HG02642 (cell line): ENCODE data around the gene EWSR1.
"Not testable (repeated sequence)": the region's sequence is repeated elsewhere in the genome, so short reads cannot be mapped to it uniquely, and the experiment has no call there.

Source experiments
- ATAC-seq: cut with Tn5 transposase; IDR thresholded peaks from one replicate; pipeline ENCODE4 v1.9.1; 2021; ENCODE audit warnings: mild to moderate bottlenecking; ENCODE audit not compliant: unreplicated experiment, poor library complexity

The EWSR1 gene

GRCh38 chr22:29331658-29332300, 63.7 kb downstream of the EWSR1 start:
- no peak for ATAC-seq

- no peak for ATAC-seq
These were observed 64.9 kb downstream of the EWSR1 start for GRCh38 chr22:29332886-29333496.

- no peak for ATAC-seq
These were observed 66.1 kb downstream of the EWSR1 start for GRCh38 chr22:29334148-29334547.

GRCh38 chr22:29334696-29335344, 66.8 kb downstream of the EWSR1 start:
- ATAC-seq: no peak

GRCh38 chr22:29335656-29336055, 67.6 kb downstream of the EWSR1 start:
- no peak for ATAC-seq

GRCh38 chr22:29336751-29337490, 68.9 kb downstream of the EWSR1 start:
- no peak for ATAC-seq

GRCh38 chr22:29337631-29338284, 69.7 kb downstream of the EWSR1 start:
- ATAC-seq: no peak

GRCh38 chr22:29338398-29338797, 70.3 kb downstream of the EWSR1 start:
- ATAC-seq: no peak

GRCh38 chr22:29339381-29340235, 71.5 kb downstream of the EWSR1 start:
- ATAC-seq: no peak

- no peak for ATAC-seq
These were observed 72.5 kb downstream of the EWSR1 start for GRCh38 chr22:29340566-29340965.

GRCh38 chr22:29341056-29341848, 73.2 kb downstream of the EWSR1 start:
- ATAC-seq: no peak

- ATAC-seq: no peak
These were observed 73.7 kb downstream of the EWSR1 start for GRCh38 chr22:29341849-29342127.

- ATAC-seq: no peak
These were observed 74.1 kb downstream of the EWSR1 start for GRCh38 chr22:29342177-29342576.

GRCh38 chr22:29342577-29343312, 74.7 kb downstream of the EWSR1 start:
- no peak for ATAC-seq

- ATAC-seq: no peak
These were observed 75.3 kb downstream of the EWSR1 start for GRCh38 chr22:29343313-29343805.

- ATAC-seq: no peak
These were observed 76.1 kb downstream of the EWSR1 start for GRCh38 chr22:29344137-29344536.

- ATAC-seq: not testable (repeated sequence)
These were observed 76.8 kb downstream of the EWSR1 start for GRCh38 chr22:29344889-29345288.

GRCh38 chr22:29345932-29346331, 77.9 kb downstream of the EWSR1 start:
- ATAC-seq: no peak
